Measurements from ENCODE around the gene SNTG2.

The SNTG2 gene

GRCh38 chr2:1231466-1232063, 280.9 kb downstream of the SNTG2 start:
- no peak overlapping the region for H3K9ac ChIP-seq (ENCODE audit: low read length)

GRCh38 chr2:1233281-1233680, 282.6 kb downstream of the SNTG2 start:
- H3K4me1 ChIP-seq (ENCODE audit: control insufficient read depth, low read depth, low read length): no peaks in the 10 kb centered on the region
- H3K27me3 ChIP-seq (ENCODE audit: control insufficient read depth, insufficient read depth, low read length): no peaks in the 10 kb centered on the region
- H3K9me3 ChIP-seq (ENCODE audit: control insufficient read depth, low read depth, low read length): no peaks in the 10 kb centered on the region
- H3K9ac ChIP-seq (ENCODE audit: low read length): no peak overlapping the region
- H3K4me3 ChIP-seq (ENCODE audit: low read length): no peak overlapping the region
- H3K27ac ChIP-seq (ENCODE audit: low read length): no peak overlapping the region
- no peaks in the 10 kb centered on the region for H3K36me3 ChIP-seq (ENCODE audit: control insufficient read depth, low read depth, low read length)

More at GRCh38 chr2:1231466-1232063, 280.9 kb downstream of the SNTG2 start:
- Histone ChIP-seq H3K27me3 (ENCODE audit: control insufficient read depth, insufficient read depth, low read length) (no peaks in the 10 kb centered on the region), H3K4me1 (ENCODE audit: control insufficient read depth, low read depth, low read length) (no peaks in the 10 kb centered on the region), H3K36me3 (ENCODE audit: control insufficient read depth, low read depth, low read length) (no peaks in the 10 kb centered on the region), H3K4me3 (ENCODE audit: low read length) (no peak overlapping the region), H3K27ac (ENCODE audit: low read length) (no peak overlapping the region), H3K9me3 (ENCODE audit: control insufficient read depth, low read depth, low read length) (no peaks in the 10 kb centered on the region)

GRCh38 chr2:1234731-1235308, 284.2 kb downstream of the SNTG2 start:
- H3K27ac ChIP-seq (ENCODE audit: low read length): no peak overlapping the region
- H3K9me3 ChIP-seq (ENCODE audit: control insufficient read depth, low read depth, low read length): no peaks in the 10 kb centered on the region
- H3K4me1 ChIP-seq (ENCODE audit: control insufficient read depth, low read depth, low read length): no peaks in the 10 kb centered on the region
- no peaks in the 10 kb centered on the region for H3K36me3 ChIP-seq (ENCODE audit: control insufficient read depth, low read depth, low read length)
- H3K9ac ChIP-seq (ENCODE audit: low read length): no peak overlapping the region
- H3K27me3 ChIP-seq (ENCODE audit: control insufficient read depth, insufficient read depth, low read length): no peaks in the 10 kb centered on the region
- no peak overlapping the region for H3K4me3 ChIP-seq (ENCODE audit: low read length)

GRCh38 chr2:1235806-1236205, 285.2 kb downstream of the SNTG2 start:
- Histone ChIP-seq H3K27me3 (ENCODE audit: control insufficient read depth, insufficient read depth, low read length) (no peaks in the 10 kb centered on the region), H3K36me3 (ENCODE audit: control insufficient read depth, low read depth, low read length) (no peaks in the 10 kb centered on the region), H3K27ac (ENCODE audit: low read length) (no peak overlapping the region), H3K9ac (ENCODE audit: low read length) (no peak overlapping the region), H3K9me3 (ENCODE audit: control insufficient read depth, low read depth, low read length) (no peaks in the 10 kb centered on the region), H3K4me3 (ENCODE audit: low read length) (no peak overlapping the region), H3K4me1 (ENCODE audit: control insufficient read depth, low read depth, low read length) (no peaks in the 10 kb centered on the region)

- Histone ChIP-seq H3K27me3 (ENCODE audit: control insufficient read depth, insufficient read depth, low read length) (no peaks in the 10 kb centered on the region), H3K4me1 (ENCODE audit: control insufficient read depth, low read depth, low read length) (no peaks in the 10 kb centered on the region), H3K9ac (ENCODE audit: low read length) (no peak overlapping the region), H3K4me3 (ENCODE audit: low read length) (no peak overlapping the region), H3K9me3 (ENCODE audit: control insufficient read depth, low read depth, low read length) (no peaks in the 10 kb centered on the region), H3K36me3 (ENCODE audit: control insufficient read depth, low read depth, low read length) (no peaks in the 10 kb centered on the region), H3K27ac (ENCODE audit: low read length) (no peak overlapping the region)
These were observed 286.0 kb downstream of the SNTG2 start for GRCh38 chr2:1236606-1237005.

GRCh38 chr2:1237783-1238182, 287.1 kb downstream of the SNTG2 start:
- no peak overlapping the region for H3K9ac ChIP-seq (ENCODE audit: low read length)
- no peaks in the 10 kb centered on the region for H3K36me3 ChIP-seq (ENCODE audit: control insufficient read depth, low read depth, low read length)
- no peak overlapping the region for H3K27ac ChIP-seq (ENCODE audit: low read length)
- H3K4me1 ChIP-seq (ENCODE audit: control insufficient read depth, low read depth, low read length): no peaks in the 10 kb centered on the region
- H3K4me3 ChIP-seq (ENCODE audit: low read length): no peak overlapping the region
- no peaks in the 10 kb centered on the region for H3K9me3 ChIP-seq (ENCODE audit: control insufficient read depth, low read depth, low read length)
- no peaks in the 10 kb centered on the region for H3K27me3 ChIP-seq (ENCODE audit: control insufficient read depth, insufficient read depth, low read length)

- Histone ChIP-seq H3K27ac (ENCODE audit: low read length) (no peak overlapping the region), H3K4me1 (ENCODE audit: control insufficient read depth, low read depth, low read length) (no peaks in the 10 kb centered on the region), H3K4me3 (ENCODE audit: low read length) (no peak overlapping the region), H3K36me3 (ENCODE audit: control insufficient read depth, low read depth, low read length) (no peaks in the 10 kb centered on the region), H3K27me3 (ENCODE audit: control insufficient read depth, insufficient read depth, low read length) (no peaks in the 10 kb centered on the region), H3K9ac (ENCODE audit: low read length) (no peak overlapping the region), H3K9me3 (ENCODE audit: control insufficient read depth, low read depth, low read length) (no peaks in the 10 kb centered on the region)
These were observed 288.0 kb downstream of the SNTG2 start for GRCh38 chr2:1238598-1239138.

- Histone ChIP-seq H3K36me3 (ENCODE audit: control insufficient read depth, low read depth, low read length) (no peaks in the 10 kb centered on the region), H3K27ac (ENCODE audit: low read length) (no peak overlapping the region), H3K4me3 (ENCODE audit: low read length) (no peak overlapping the region), H3K27me3 (ENCODE audit: control insufficient read depth, insufficient read depth, low read length) (no peaks in the 10 kb centered on the region), H3K9me3 (ENCODE audit: control insufficient read depth, low read depth, low read length) (no peaks in the 10 kb centered on the region), H3K9ac (ENCODE audit: low read length) (no peak overlapping the region), H3K4me1 (ENCODE audit: control insufficient read depth, low read depth, low read length) (no peaks in the 10 kb centered on the region)
These were observed 294.5 kb downstream of the SNTG2 start for GRCh38 chr2:1245193-1245592.

- no peak overlapping the region for H3K9ac ChIP-seq (ENCODE audit: low read length)
- no peaks in the 10 kb centered on the region for H3K9me3 ChIP-seq (ENCODE audit: control insufficient read depth, low read depth, low read length)
- no peak overlapping the region for H3K27ac ChIP-seq (ENCODE audit: low read length)
- no peaks in the 10 kb centered on the region for H3K36me3 ChIP-seq (ENCODE audit: control insufficient read depth, low read depth, low read length)
- no peak overlapping the region for H3K4me3 ChIP-seq (ENCODE audit: low read length)
- H3K27me3 ChIP-seq (ENCODE audit: control insufficient read depth, insufficient read depth, low read length): no peaks in the 10 kb centered on the region
- H3K4me1 ChIP-seq (ENCODE audit: control insufficient read depth, low read depth, low read length): no peaks in the 10 kb centered on the region
These were observed 295.6 kb downstream of the SNTG2 start for GRCh38 chr2:1246239-1246638.

- Histone ChIP-seq H3K36me3 (ENCODE audit: control insufficient read depth, low read depth, low read length) (no peaks in the 10 kb centered on the region), H3K27me3 (ENCODE audit: control insufficient read depth, insufficient read depth, low read length) (no peaks in the 10 kb centered on the region), H3K4me3 (ENCODE audit: low read length) (no peak overlapping the region), H3K27ac (ENCODE audit: low read length) (no peak overlapping the region), H3K9me3 (ENCODE audit: control insufficient read depth, low read depth, low read length) (no peaks in the 10 kb centered on the region), H3K4me1 (ENCODE audit: control insufficient read depth, low read depth, low read length) (no peaks in the 10 kb centered on the region), H3K9ac (ENCODE audit: low read length) (no peak overlapping the region)
These were observed 296.3 kb downstream of the SNTG2 start for GRCh38 chr2:1246991-1247390.

GRCh38 chr2:1248187-1248586, 297.5 kb downstream of the SNTG2 start:
- H3K27ac ChIP-seq (ENCODE audit: low read length): no peak overlapping the region
- no peaks in the 10 kb centered on the region for H3K4me1 ChIP-seq (ENCODE audit: control insufficient read depth, low read depth, low read length)
- no peak overlapping the region for H3K4me3 ChIP-seq (ENCODE audit: low read length)
- H3K9me3 ChIP-seq (ENCODE audit: control insufficient read depth, low read depth, low read length): no peaks in the 10 kb centered on the region
- no peaks in the 10 kb centered on the region for H3K36me3 ChIP-seq (ENCODE audit: control insufficient read depth, low read depth, low read length)
- H3K9ac ChIP-seq (ENCODE audit: low read length): no peak overlapping the region
- no peaks in the 10 kb centered on the region for H3K27me3 ChIP-seq (ENCODE audit: control insufficient read depth, insufficient read depth, low read length)
